Liver (tissue), 9 donors: ENCODE results near the gene PALM3. TPM values are rescaled to one million over a fixed set of nuclear protein-coding genes. Genes with fewer than 3 reads are reported as not detected.

ENCODE experiments used
- DNase-seq: peaks from one replicate; pipeline ENCODE4 v3.0.0-alpha.2; 2017; ENCODE audit warnings: low spot score
- H3K27ac ChIP-seq, 2 donors: one replicate each; pipeline ENCODE4 v1.7.0; 2013; ENCODE audit warnings: inconsistent platforms in 2 of 2, low read length in 2 of 2, control low read depth in 1 of 2, low read depth in 1 of 2, mild to moderate bottlenecking in 1 of 2
- H3K27me3 ChIP-seq, 4 donors: one replicate each; pipeline versions ENCODE4 v1.6.1 to v1.7.0; 2013; ENCODE audit warnings: low read length in 3 of 4, inconsistent platforms in 1 of 4, mild to moderate bottlenecking in 1 of 4, moderate library complexity in 1 of 4; ENCODE audit not compliant: control insufficient read depth in 4 of 4, insufficient read depth in 4 of 4
- H3K36me3 ChIP-seq, 4 donors: one replicate each; pipeline versions ENCODE4 v1.6.1 to v1.7.0; 2013; ENCODE audit warnings: low read length in 3 of 4, mild to moderate bottlenecking in 3 of 4, low read depth in 1 of 4, moderate library complexity in 1 of 4; ENCODE audit not compliant: control insufficient read depth in 4 of 4, insufficient read depth in 3 of 4
- H3K4me1 ChIP-seq, 4 donors: one replicate each; pipeline versions ENCODE4 v1.6.1 to v1.7.0; 2013; ENCODE audit warnings: low read length in 3 of 4, mild to moderate bottlenecking in 3 of 4, moderate library complexity in 1 of 4; ENCODE audit not compliant: control insufficient read depth in 4 of 4, insufficient read depth in 4 of 4
- H3K4me3 ChIP-seq, 3 donors: one replicate each; pipeline versions ENCODE4 v1.6.1 to v1.7.0; 2013; ENCODE audit warnings: low read length in 3 of 3, control low read depth in 1 of 3, low read depth in 1 of 3, mild to moderate bottlenecking in 1 of 3
- H3K9ac ChIP-seq, 2 donors: one replicate each; pipeline ENCODE4 v1.7.0; 2013; ENCODE audit warnings: low read length in 2 of 2, mild to moderate bottlenecking in 2 of 2, moderate library complexity in 2 of 2, control low read depth in 1 of 2, low read depth in 1 of 2
- H3K9me3 ChIP-seq, 4 donors: one replicate each; pipeline versions ENCODE4 v1.6.1 to v1.7.0; 2013; ENCODE audit warnings: low read length in 3 of 4; ENCODE audit not compliant: control insufficient read depth in 4 of 4
- ATF3 ChIP-seq: IDR thresholded peaks from 2 replicates; pipeline ENCODE4 v1.6.1; 2016; ENCODE audit warnings: antibody characterized with exemption
- CTCF ChIP-seq: fragments of 150-350 bp; IDR thresholded peaks from 2 replicates; pipeline ENCODE4 v1.5.1; 2017; ENCODE audit warnings: improper control_type of control experiment, low read depth, low read length; ENCODE audit not compliant: missing input control
- EGR1 ChIP-seq, 2 donors: IDR thresholded peaks; 2 replicates each; pipeline ENCODE4 v1.6.1; 2016 to 2018; ENCODE audit warnings: antibody characterized with exemption in 2 of 2, low read depth in 2 of 2
- FOXA1 ChIP-seq: IDR thresholded peaks from 2 replicates; pipeline ENCODE4 v1.6.1; 2016; ENCODE audit warnings: antibody characterized with exemption
- GABPA ChIP-seq, 2 donors: IDR thresholded peaks in 1 of 2; conservative IDR thresholded peaks in 1 of 2; 2 replicates each; pipeline ENCODE4 v1.6.1; 2016; ENCODE audit warnings: antibody characterized with exemption in 2 of 2, mild to moderate bottlenecking in 1 of 2, moderate library complexity in 1 of 2
- HNF4A ChIP-seq, 2 donors: conservative IDR thresholded peaks; 2 replicates each; pipeline ENCODE4 v1.6.1; 2016; ENCODE audit warnings: antibody characterized with exemption in 2 of 2, mild to moderate bottlenecking in 2 of 2
- HNF4G ChIP-seq: IDR thresholded peaks from 2 replicates; pipeline ENCODE4 v1.6.1; 2016; ENCODE audit warnings: antibody characterized with exemption
- JUND ChIP-seq, 2 donors: IDR thresholded peaks; 2 replicates each; pipeline ENCODE4 v1.6.1; 2016; ENCODE audit warnings: antibody characterized with exemption in 2 of 2
- NR2F2 ChIP-seq: IDR thresholded peaks from 2 replicates; pipeline ENCODE4 v1.6.1; 2016; ENCODE audit warnings: antibody characterized with exemption
- RAD21 ChIP-seq, 2 donors: IDR thresholded peaks; 2 replicates each; pipeline ENCODE4 v1.6.1; 2016; ENCODE audit warnings: antibody characterized with exemption in 2 of 2, mild to moderate bottlenecking in 2 of 2
- RXRA ChIP-seq, 2 donors: IDR thresholded peaks; 2 replicates each; pipeline ENCODE4 v1.6.1; 2017 to 2018; ENCODE audit warnings: antibody characterized with exemption in 2 of 2, mild to moderate bottlenecking in 1 of 2
- SP1 ChIP-seq: IDR thresholded peaks from 2 replicates; pipeline ENCODE4 v1.6.1; 2018; ENCODE audit warnings: antibody characterized with exemption, mild to moderate bottlenecking
- YY1 ChIP-seq: IDR thresholded peaks from 2 replicates; pipeline ENCODE4 v1.6.1; 2016; ENCODE audit warnings: antibody characterized with exemption, mild to moderate bottlenecking
- ZBTB33 ChIP-seq: IDR thresholded peaks from 2 replicates; pipeline ENCODE4 v1.6.1; 2016; ENCODE audit warnings: antibody characterized with exemption
- WGBS: extraction: QIAGEN DNeasy Blood & Tissue Kit; methylation state at CpG from one replicate; pipeline ENCODE4 v1.1.7; 2013; 5-methylcytosine and 5-hydroxymethylcytosine counted together
- polyA plus RNA-seq, 2 donors: library from polyadenylated mRNA; stranded (reverse) in 1 of 2; unstranded in 1 of 2; fragments of 200-250 nt in 1 of 2; fragments of >200 nt in 1 of 2; fragmentation: Nextera tagmentation in 1 of 2; extraction: Ambion mirVana in 1 of 2; gene quantifications; one replicate each; pipeline versions ENCODE4 v1.2.1 to v1.2.3, GENCODE V29; 2013 to 2015
- total RNA-seq, 2 donors: library from RNA; depleted of rRNA; stranded (reverse); fragments of >200 nt; gene quantifications; one replicate each; pipeline ENCODE4 v1.2.3, GENCODE V29; 2014
- TF ChIP-seq, protein P1 (sequence below): IDR thresholded peaks from 2 replicates; pipeline ENCODE4 v1.6.1; 2016; ENCODE audit warnings: antibody characterized with exemption, mild to moderate bottlenecking
- donor health status: healthy.
- donor health status: healthy.
- donor health status: healthy.
- donor health status: healthy.
- donor health status: healthy.

The PALM3 gene
- total and polyA plus RNA-seq, 4 donors = 1.4 to 17.9 (median 5.9) TPM

- no peak overlapping the region for H3K27ac ChIP-seq
- 93% methylated on average over 3 of the region's 3 CpGs for WGBS
- no peaks in the 10 kb centered on the region for H3K9me3 ChIP-seq
- DNase-seq = no peak
- peaks cover 1 to 21% (median 14%) of the 10 kb centered on the region in 4 donors for H3K4me1 ChIP-seq
- no peak overlapping the region for H3K9ac ChIP-seq
- H3K4me3 ChIP-seq = no peak overlapping the region
- peaks cover 0 to 3% (median 0%) of the 10 kb centered on the region in 4 donors for H3K27me3 ChIP-seq
- no peak for TF ChIP-seq HNF4A (conservative IDR thresholded peaks at IDR 0.05)
- TF ChIP-seq SP1 = no peak
- TF ChIP-seq, protein P1, sequence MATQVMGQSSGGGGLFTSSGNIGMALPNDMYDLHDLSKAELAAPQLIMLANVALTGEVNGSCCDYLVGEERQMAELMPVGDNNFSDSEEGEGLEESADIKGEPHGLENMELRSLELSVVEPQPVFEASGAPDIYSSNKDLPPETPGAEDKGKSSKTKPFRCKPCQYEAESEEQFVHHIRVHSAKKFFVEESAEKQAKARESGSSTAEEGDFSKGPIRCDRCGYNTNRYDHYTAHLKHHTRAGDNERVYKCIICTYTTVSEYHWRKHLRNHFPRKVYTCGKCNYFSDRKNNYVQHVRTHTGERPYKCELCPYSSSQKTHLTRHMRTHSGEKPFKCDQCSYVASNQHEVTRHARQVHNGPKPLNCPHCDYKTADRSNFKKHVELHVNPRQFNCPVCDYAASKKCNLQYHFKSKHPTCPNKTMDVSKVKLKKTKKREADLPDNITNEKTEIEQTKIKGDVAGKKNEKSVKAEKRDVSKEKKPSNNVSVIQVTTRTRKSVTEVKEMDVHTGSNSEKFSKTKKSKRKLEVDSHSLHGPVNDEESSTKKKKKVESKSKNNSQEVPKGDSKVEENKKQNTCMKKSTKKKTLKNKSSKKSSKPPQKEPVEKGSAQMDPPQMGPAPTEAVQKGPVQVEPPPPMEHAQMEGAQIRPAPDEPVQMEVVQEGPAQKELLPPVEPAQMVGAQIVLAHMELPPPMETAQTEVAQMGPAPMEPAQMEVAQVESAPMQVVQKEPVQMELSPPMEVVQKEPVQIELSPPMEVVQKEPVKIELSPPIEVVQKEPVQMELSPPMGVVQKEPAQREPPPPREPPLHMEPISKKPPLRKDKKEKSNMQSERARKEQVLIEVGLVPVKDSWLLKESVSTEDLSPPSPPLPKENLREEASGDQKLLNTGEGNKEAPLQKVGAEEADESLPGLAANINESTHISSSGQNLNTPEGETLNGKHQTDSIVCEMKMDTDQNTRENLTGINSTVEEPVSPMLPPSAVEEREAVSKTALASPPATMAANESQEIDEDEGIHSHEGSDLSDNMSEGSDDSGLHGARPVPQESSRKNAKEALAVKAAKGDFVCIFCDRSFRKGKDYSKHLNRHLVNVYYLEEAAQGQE = no peak
- TF ChIP-seq NR2F2 = no peak
- TF ChIP-seq RXRA (IDR thresholded peaks at IDR 0.05) = no peak
- TF ChIP-seq CTCF = no peak
- TF ChIP-seq ZBTB33 = no peak
- no peak for TF ChIP-seq HNF4G
- TF ChIP-seq GABPA (IDR thresholded peaks at IDR 0.05 in 1 of 2, conservative IDR thresholded peaks at IDR 0.05 in 1 of 2) = no peak
- no peak for TF ChIP-seq JUND (IDR thresholded peaks at IDR 0.05)
- TF ChIP-seq ATF3 = no peak
- no peak for TF ChIP-seq RAD21 (IDR thresholded peaks at IDR 0.05)
- H3K36me3 ChIP-seq = peaks cover 7 to 27% (median 13%) of the 10 kb centered on the region in 4 donors
These were observed 6.5 kb downstream of the PALM3 start for GRCh38 chr19:14055396-14055795.

GRCh38 chr19:14054721-14055120, 7.2 kb downstream of the PALM3 start:
- peaks cover 0 to 3% (median 0%) of the 10 kb centered on the region in 4 donors for H3K27me3 ChIP-seq
- H3K4me1 ChIP-seq = peaks cover 1 to 15% (median 9%) of the 10 kb centered on the region in 4 donors
- no peak for DNase-seq
- peaks cover 7 to 27% (median 13%) of the 10 kb centered on the region in 4 donors for H3K36me3 ChIP-seq
- H3K27ac ChIP-seq = no peak overlapping the region
- H3K9me3 ChIP-seq = no peaks in the 10 kb centered on the region
- 77% methylated on average over 11 of the region's 11 CpGs for WGBS
- no peak overlapping the region for H3K9ac ChIP-seq
- H3K4me3 ChIP-seq = no peak overlapping the region
- TF ChIP-seq YY1 = no peak
- no peak for TF ChIP-seq EGR1 (IDR thresholded peaks at IDR 0.05; ENCODE audit: low read depth in 2 of 2)
- TF ChIP-seq SP1 = no peak
- TF ChIP-seq, protein P1 = no peak
- TF ChIP-seq FOXA1 = no peak
- TF ChIP-seq ATF3 = no peak
- no peak for TF ChIP-seq HNF4G
- TF ChIP-seq CTCF = no peak
- TF ChIP-seq ZBTB33 = no peak
